ENCODE measurements around the gene RNASEH1.

Gene RNASEH1

GRCh38 chr2:3547915-3548314 is 10.2 kb downstream of the RNASEH1 start:
- no peak for DNase-seq

- DNase-seq, result no peak
Observed at GRCh38 chr2:3545788-3546478, 12.2 kb downstream of the RNASEH1 start.

GRCh38 chr2:3543023-3543683 is 15.0 kb downstream of the RNASEH1 start:
- no peak for DNase-seq

DNA sequence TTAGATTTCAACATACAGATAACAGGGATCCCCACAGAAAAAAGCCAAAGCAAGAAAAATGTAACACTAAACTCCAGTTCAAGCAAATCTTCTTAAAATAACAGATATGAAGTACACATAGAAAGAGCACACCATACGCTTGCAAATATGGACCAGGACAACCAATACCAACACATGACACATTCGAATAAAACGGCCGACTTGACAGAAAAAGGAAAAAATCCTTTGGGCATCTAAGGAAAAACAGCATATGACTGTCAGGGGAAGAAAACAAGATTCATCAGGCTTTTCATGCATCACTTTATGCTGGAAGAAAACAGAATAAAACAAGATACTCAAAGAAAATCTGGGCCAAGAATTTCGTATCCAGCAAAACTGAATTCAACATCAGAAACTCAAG is 16.0 kb downstream of the RNASEH1 start:
- DNase-seq, result no peak

DNA sequence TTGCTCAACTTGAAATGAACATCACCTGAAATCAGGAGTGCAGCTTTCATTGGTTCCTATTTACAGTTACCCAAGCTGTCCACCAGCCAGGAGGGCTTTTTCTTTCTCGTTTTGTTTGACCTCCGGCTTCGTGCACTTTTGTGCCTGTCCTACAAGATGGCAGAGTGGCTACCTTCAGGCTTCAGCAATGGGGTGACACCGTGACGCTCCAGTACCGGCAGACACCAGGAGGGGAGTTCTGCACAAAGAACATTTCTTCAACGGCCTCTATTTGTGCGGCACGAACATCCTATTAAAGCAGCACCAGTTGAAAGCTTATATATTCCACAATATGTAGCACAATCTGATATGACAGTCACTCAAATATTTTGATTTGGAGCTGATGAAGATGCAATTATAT is 18.3 kb downstream of the RNASEH1 start:
- no peak for DNase-seq

- no peak for DNase-seq
Observed at GRCh38 chr2:3536682-3537632, 21.2 kb downstream of the RNASEH1 start.

DNA sequence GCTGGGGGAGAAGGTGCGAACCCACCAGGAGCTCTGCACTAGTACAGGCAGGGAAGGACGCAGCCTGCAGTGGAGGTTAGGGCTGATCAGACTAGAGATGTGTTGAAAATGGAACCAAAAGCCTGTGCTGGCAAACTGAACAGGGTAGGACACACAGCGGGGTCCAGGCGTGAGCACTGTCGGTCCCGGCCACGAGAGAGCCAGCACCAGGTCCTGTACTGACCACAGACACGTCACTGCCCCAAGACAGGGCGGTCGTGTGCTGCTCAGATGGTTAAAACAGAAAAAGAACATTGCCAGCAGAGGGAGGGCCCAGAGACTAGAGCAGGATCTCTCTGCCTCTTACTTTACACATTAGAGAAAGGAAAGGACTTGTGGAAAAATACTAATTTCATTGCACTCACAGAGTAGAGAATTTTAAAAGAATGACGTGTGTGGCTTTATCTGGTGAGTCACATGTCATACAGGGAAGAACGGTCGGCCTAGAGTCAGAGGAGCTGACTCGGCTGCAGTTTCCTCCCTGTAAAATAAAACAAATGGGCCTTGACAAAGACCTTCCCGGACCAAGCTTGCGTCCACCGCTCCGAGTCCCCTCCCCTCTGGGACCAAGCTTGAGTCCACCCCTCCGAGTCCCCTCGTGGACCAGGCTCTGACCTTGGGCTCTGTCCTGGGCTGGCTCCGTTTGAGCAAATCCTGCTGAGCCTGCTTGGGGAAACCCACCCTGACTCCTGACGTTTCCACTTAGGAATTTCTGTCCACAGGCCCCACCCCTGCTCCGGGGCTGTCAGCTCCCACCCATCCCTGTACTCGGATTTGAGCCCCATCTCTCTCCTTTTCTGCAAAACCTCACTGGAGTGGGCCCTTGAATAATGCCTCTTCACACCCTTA is 22.1 kb downstream of the RNASEH1 start:
- DNase-seq, result no peak

- DNase-seq, result no peak
Observed at GRCh38 chr2:3535467-3535793, 22.7 kb downstream of the RNASEH1 start.

- DNase-seq, result no peak
Observed at GRCh38 chr2:3534251-3534814, 23.8 kb downstream of the RNASEH1 start.

DNA sequence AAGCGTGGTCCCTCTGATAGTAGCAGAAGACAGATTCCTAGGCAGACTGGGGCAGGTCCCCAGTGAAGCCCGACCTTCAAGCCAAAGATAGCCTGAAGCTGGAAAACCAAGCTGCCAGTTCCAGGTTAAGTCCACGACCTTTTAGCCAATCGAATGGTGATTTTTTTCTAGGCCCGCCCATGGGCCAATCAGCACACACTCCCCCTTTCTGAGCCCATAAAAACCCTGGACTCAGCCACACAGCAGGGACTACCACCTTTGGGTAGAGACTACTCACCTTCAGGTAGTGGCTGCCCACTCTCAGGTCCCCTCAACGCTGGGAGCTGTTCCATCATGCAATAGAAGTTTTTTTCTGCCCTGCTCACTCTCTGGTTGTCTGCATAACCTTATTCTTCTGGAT is 24.3 kb downstream of the RNASEH1 start:
- DNase-seq, result no peak

DNA sequence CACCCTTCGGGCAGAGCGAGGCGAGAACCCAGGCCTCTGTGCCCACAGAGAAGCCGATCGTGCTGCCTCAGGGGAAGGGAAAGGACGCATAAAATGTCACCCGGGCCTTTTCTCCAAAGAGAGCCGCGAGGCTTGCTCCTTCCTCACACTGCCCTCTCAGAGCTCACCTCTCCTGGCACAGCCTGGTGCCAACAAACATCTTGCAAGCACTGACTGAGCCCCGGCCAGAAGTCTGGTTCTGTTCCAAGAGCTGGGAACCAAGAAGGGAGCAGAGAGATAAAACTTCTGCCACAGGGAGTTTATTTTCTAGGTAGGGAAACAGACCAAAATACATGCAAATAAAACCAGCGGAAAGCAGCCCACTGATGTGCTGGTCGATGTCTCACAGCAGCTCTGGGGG is 25.2 kb downstream of the RNASEH1 start:
- DNase-seq, result no peak

- no peak for DNase-seq
Observed at GRCh38 chr2:3529316-3530025, 28.7 kb downstream of the RNASEH1 start.

- DNase-seq, result no peak
Observed at GRCh38 chr2:3527886-3528785, 30.0 kb downstream of the RNASEH1 start.

DNA sequence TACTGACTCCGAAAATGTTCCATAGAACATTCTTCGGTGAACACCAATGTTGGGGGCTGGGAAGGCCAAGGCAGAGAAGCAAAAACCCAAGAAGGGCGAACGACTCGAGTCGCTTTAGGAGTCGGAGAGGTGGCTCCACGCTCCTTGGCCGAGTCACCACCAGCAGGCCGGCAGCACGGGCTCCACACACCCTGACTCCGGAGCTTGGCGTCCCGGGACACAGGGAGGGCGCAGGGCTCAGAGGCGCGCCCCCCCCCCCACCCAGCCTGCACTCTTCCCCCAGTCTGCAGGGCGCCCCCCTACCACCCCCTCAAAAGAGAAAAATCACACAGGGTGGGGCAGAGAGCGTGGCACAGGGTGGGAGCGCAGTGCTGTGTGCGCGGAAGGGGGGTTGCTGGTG is 31.3 kb downstream of the RNASEH1 start:
- no peak for DNase-seq

GRCh38 chr2:3523551-3524041 is 34.5 kb downstream of the RNASEH1 start:
- no peak for DNase-seq

DNA sequence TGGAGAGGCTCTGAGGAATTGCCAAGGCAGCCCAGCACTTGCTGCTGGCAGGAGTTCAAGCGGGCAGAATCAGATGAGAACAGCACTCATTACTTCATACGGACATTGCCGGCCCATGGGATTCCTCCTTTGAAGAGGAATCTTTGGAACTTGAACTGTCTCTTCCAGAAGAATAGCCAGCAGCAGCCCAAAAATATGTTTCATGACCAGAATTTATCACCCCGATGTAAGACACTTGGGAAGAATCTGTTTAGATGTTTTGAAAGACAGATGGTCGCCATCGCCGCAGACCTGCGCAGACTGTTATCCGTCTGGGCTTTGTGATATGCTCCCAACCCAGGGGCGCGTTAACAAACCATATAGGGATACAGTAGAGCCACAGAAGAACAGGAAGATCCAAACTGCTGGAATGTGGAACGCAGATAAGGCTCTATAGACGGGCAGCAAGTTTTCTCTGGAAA is 35.1 kb downstream of the RNASEH1 start:
- DNase-seq, result no peak

- DNase-seq, result no peak
Observed at GRCh38 chr2:3520591-3520990, 37.5 kb downstream of the RNASEH1 start.

DNA sequence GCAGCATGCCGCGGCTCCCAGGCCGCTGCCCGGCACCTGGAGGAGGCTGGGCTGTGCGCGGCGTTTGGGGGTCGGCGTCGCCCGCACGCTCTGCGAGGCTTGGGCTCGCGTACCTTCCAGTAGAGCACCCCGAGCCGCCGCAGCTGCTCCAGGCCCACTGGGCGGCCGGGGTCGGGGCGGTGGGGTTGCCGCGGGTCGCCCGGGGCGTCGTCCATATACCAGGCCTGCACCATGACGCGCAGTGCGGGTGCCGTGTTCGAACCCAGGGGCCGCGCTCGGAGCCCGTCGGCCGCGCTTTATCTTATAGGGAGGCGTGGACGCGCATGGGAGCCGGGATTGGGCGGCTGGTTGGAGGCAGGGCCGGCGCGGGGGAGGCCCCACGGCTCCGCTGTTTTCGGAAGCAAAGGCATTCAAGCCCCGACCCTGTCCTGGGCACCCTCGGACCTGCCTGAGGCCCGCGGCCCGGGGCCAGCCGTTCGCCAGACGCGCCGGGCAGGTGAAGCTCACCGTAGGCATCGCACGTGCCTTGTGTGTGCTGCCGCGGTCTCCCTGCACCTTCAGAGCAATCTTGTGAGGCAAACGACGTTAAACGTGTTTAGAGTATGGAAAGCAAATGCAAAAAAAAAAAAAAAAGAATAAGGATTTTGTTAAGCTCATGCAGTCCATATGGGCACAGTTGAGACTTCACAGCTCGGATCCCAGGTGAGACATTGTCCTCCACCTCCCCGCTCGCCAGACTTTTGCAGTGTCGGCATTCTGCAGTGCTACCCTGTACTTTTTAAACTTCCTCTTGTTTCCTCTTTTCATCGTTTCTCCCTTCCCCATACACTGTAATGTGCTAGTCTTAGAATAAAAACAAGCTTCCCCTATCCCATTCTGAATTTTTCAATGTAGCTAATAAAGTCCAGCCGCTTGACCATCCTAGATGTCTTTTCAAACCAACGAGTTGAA is 38.6 kb downstream of the RNASEH1 start, which contains the start of gene ADI1:
TSS of gene ADI1 (minus strand) at position 277 of the 951 bp plus-strand sequence. CDS start at position 233, 44 bp downstream.
- no peak for DNase-seq

Data from NCI-H187 treated with DMSO at 0.1 percent for 48 hours (cell line).